Endothelial cell of umbilical vein (primary cell): Measurements from ENCODE around the gene GAPDHS.

Source experiments
- EZH2 ChIP-seq: IDR thresholded peaks from 2 replicates; pipeline ENCODE4 v1.6.1; 2012; ENCODE audit warnings: borderline replicate concordance, low read depth, mild to moderate bottlenecking, moderate library complexity, low read length, inconsistent platforms; ENCODE audit not compliant: severe bottlenecking
- FOS ChIP-seq: IDR thresholded peaks from 2 replicates; pipeline ENCODE4 v1.6.1; 2011; ENCODE audit warnings: mild to moderate bottlenecking, low read length, moderate library complexity, borderline replicate concordance; ENCODE audit not compliant: insufficient read depth
- GATA2 ChIP-seq: IDR thresholded peaks from 2 replicates; pipeline ENCODE4 v1.7.0; 2011; ENCODE audit warnings: low read depth, mild to moderate bottlenecking, moderate library complexity, mixed read lengths, low read length; ENCODE audit not compliant: insufficient read length, insufficient read depth
- JUN ChIP-seq: IDR thresholded peaks from 2 replicates; pipeline ENCODE4 v1.6.1; 2011; ENCODE audit warnings: borderline replicate concordance, low read depth; ENCODE audit not compliant: insufficient read length, insufficient read depth
- MYC ChIP-seq: IDR thresholded peaks from one replicate; pipeline ENCODE4 v1.6.1; 2011; ENCODE audit warnings: mild to moderate bottlenecking, low read depth, low read length
- POLR2A ChIP-seq: IDR thresholded peaks from 2 replicates; pipeline ENCODE4 v1.6.1; 2012; ENCODE audit warnings: low read depth, mild to moderate bottlenecking, control low read depth, low read length
- POLR2AphosphoS5 ChIP-seq: IDR thresholded peaks from 2 replicates; pipeline ENCODE4 v1.6.1; 2012; ENCODE audit warnings: low read depth, mild to moderate bottlenecking, control low read depth, low read length, moderate library complexity; ENCODE audit not compliant: insufficient read depth
- TF ChIP-seq, protein P1 (sequence below), 2 donors: IDR thresholded peaks; 1 replicate in 1 of 2; 2 replicates in 1 of 2; pipeline ENCODE4 v1.5.1; 2011; ENCODE audit warnings: low read length in 2 of 2, mild to moderate bottlenecking in 2 of 2, moderate library complexity in 2 of 2, control low read depth in 1 of 2, inconsistent platforms in 1 of 2, low read depth in 1 of 2; ENCODE audit not compliant: insufficient read depth in 1 of 2; ENCODE audit errors: extremely low read depth in 1 of 2
- TF ChIP-seq, protein P2 (sequence below): IDR thresholded peaks from 2 replicates; pipeline ENCODE4 v1.6.1; 2011; ENCODE audit not compliant: insufficient read depth, insufficient read length

DNA sequence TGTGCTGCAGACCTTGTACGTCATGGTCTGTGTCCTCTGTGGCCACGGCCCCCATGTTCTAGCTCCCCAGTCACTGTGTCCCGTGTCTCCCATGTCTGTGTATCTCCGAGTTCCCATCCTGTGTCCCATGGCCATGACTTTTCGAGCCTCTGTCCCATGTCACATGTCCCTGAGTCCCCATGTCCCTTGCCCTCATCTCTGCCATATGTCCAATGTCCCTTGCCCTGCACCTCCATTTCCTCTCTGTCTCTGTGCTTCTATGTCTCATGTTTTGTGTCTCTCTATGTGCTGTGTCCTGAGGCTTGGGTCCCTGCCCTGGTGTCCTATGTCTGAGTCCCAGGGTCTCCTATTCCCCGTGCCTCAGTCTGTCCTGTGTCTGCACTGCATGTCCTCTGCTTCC lies 28.2 kb downstream of the GAPDHS start:
- TF ChIP-seq, protein P1, sequence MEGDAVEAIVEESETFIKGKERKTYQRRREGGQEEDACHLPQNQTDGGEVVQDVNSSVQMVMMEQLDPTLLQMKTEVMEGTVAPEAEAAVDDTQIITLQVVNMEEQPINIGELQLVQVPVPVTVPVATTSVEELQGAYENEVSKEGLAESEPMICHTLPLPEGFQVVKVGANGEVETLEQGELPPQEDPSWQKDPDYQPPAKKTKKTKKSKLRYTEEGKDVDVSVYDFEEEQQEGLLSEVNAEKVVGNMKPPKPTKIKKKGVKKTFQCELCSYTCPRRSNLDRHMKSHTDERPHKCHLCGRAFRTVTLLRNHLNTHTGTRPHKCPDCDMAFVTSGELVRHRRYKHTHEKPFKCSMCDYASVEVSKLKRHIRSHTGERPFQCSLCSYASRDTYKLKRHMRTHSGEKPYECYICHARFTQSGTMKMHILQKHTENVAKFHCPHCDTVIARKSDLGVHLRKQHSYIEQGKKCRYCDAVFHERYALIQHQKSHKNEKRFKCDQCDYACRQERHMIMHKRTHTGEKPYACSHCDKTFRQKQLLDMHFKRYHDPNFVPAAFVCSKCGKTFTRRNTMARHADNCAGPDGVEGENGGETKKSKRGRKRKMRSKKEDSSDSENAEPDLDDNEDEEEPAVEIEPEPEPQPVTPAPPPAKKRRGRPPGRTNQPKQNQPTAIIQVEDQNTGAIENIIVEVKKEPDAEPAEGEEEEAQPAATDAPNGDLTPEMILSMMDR (IDR thresholded peaks at IDR 0.05; ENCODE audit: extremely low read depth in 1 of 2, insufficient read depth in 1 of 2, low read depth in 1 of 2, low read length in 2 of 2) = no peak
- no peak for TF ChIP-seq POLR2A
- TF ChIP-seq JUN = no peak
- TF ChIP-seq POLR2AphosphoS5 = no peak
- TF ChIP-seq EZH2 = no peak
- TF ChIP-seq, protein P2, sequence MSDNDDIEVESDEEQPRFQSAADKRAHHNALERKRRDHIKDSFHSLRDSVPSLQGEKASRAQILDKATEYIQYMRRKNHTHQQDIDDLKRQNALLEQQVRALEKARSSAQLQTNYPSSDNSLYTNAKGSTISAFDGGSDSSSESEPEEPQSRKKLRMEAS = no peak
- no peak for TF ChIP-seq FOS
- no peak for TF ChIP-seq MYC
- TF ChIP-seq GATA2 = no peak
